ENCODE data around the gene PRSS22. TPM values are rescaled to one million over a fixed set of nuclear protein-coding genes. Genes with fewer than 3 reads are reported as not detected.

The PRSS22 gene
- total and polyA plus RNA-seq, 10 of the 15 experiments (the other 5 are each of a cell fraction or from before 2014, with no cell fraction given), result not detected

GRCh38 chr16:2836646-2837508 lies 21.1 kb downstream of the PRSS22 start:
- Histone ChIP-seq H3K9me3 (replicated peaks; ENCODE audit: control insufficient read depth, insufficient read depth, low read length) (no peaks in the 10 kb centered on the region), H3K4me3 (no peak overlapping the region), H3K9ac (ENCODE audit: control insufficient read depth, insufficient read depth, low read length) (no peak overlapping the region), H3K27ac (ENCODE audit: control insufficient read depth, insufficient read depth) (no peak overlapping the region), H3K36me3 (ENCODE audit: control insufficient read depth in 2 of 2, insufficient read depth in 2 of 2, low read length in 1 of 2) (no peaks in the 10 kb centered on the region), H4K20me1 (ENCODE audit: control insufficient read depth, insufficient read depth) (no peaks in the 10 kb centered on the region), H3K4me1 (ENCODE audit: control insufficient read depth, insufficient read depth, low read length) (peaks cover 2% of the 10 kb centered on the region; the same call in 1 of the 2 replicates), H3K27me3 (replicated peaks in 1 of 2; ENCODE audit: control insufficient read depth in 2 of 2, insufficient read depth in 2 of 2, low read length in 1 of 2) (no peaks in the 10 kb centered on the region), H2AFZ (ENCODE audit: control insufficient read depth, low read depth, low read length) (no peak overlapping the region), H3K4me2 (ENCODE audit: control insufficient read depth, insufficient read depth) (no peak overlapping the region), H3K79me2 (ENCODE audit: control insufficient read depth, insufficient read depth, low read length) (no peaks in the 10 kb centered on the region)
- BruUV-seq (replicated peaks), result no TSS peak
- TF ChIP-seq CHD4 (IDR thresholded peaks at IDR 0.05) (no peak), HDAC6 (IDR thresholded peaks at IDR 0.05; ENCODE audit: unreplicated experiment) (no peak), NBN (IDR thresholded peaks at IDR 0.05) (no peak), RELB (IDR thresholded peaks at IDR 0.05; ENCODE audit: low read depth) (no peak), SREBF1 (IDR thresholded peaks at IDR 0.05; ENCODE audit: low read length) (no peak), REST (IDR thresholded peaks at IDR 0.05; ENCODE audit: low read depth, low read length) (no peak), SIN3A (IDR thresholded peaks at IDR 0.05; ENCODE audit: low read depth, low read length) (no peak), CBX5 (IDR thresholded peaks at IDR 0.05; ENCODE audit: low read depth) (no peak), ATF2 (IDR thresholded peaks at IDR 0.05; ENCODE audit: low read length) (no peak), CBFB (IDR thresholded peaks at IDR 0.05; ENCODE audit: low read depth) (no peak)
- WGBS (ENCODE audit: insufficient coverage, insufficient replicate concordance, low lambda C conversion rate, missing lambda C conversion rate), result 58% methylated on average over 13 of the region's 13 CpGs
- no peak for ATAC-seq
- intact Hi-C loops (cut with micrococcal nuclease; ENCODE audit: unreplicated experiment), result no loop called here
- ChIA-PET POLR2A (no interaction called here), SMC1A (ENCODE audit: uncharacterized antibody, unreplicated experiment) (no interaction called here), CTCF (no interaction called here), RAD21 (ENCODE audit: unreplicated experiment) (no interaction called here)
- in situ Hi-C loops (cut with MboI), result no loop called here
- no peak for DNase-seq (ENCODE audit: low read depth, low spot score)
- FAIRE-seq, result no peak

Measured in GM12878 (cell line).